ENCODE results near the gene CHTF8.
"Not testable (repeated sequence)": the region's sequence is repeated elsewhere in the genome, so short reads cannot be mapped to it uniquely, and the experiment has no call there.

CHTF8 gene

DNA sequence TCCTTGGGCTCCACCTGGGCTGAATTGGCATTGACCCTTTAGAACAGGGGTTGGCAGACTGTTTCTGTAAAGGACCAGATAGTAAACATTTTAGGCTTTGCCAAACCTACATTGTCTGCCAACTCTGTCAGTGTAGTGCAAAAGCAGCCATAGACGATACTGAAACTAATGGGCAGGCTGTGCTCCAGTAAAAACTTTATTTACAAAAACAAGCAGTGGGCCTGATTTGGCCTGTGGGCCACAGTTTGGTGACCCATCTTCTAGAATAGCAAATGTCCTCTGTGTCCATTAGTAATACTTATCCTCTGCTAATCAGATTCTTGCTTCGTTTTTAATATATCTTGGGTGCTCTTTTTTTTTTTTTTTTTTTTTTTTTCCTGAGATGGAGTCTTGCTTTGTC lies 6.2 kb upstream of the CHTF8 start:
- DNase-seq (ENCODE audit: low read depth in 2 of 2) = no peak

GRCh38 chr16:69133373-69133954 lies 1.1 kb upstream of the CHTF8 start:
- DNase-seq (ENCODE audit: low read depth in 2 of 2) = no peak

DNA sequence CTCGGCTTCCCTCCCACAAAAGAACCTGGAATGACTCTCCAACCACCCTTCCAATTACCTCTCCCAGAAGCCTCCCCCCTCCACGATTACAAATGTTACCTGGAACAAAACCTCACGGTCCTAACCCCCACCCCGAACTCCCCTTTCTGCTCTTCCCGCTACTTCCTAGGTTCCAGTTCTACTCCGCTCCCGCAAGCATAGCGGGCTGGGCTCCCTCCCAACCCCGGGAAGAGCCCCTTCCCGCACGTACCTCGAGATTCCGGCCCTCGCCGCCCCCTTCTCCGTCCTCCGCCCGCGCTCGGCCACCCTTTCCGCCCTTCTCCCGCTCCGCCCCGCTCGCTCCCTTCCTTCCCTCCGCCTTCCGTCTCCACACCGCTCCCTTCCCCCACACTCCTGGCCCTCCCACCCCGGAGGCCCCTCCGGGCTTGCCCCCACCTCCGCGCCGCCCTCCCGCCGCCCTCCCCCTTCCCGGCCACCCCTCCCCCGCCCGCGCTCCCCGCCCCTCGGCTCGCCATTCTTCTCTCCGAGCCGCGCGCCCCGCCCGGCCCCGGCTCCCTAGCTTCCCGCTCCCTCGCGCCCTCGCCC lies 457 bp downstream of the CHTF8 start:
- peak; percentile 22 to 59 for DNase-seq (ENCODE audit: low read depth in 2 of 2)

GRCh38 chr16:69131167-69131838 lies 1.1 kb downstream of the CHTF8 start:
- DNase-seq (ENCODE audit: low read depth in 2 of 2) = no peak

- DNase-seq (ENCODE audit: low read depth in 2 of 2) = no peak
Observed at GRCh38 chr16:69130461-69130860, 1.9 kb downstream of the CHTF8 start.

GRCh38 chr16:69127966-69128510 lies 4.3 kb downstream of the CHTF8 start:
- no peak for DNase-seq (ENCODE audit: low read depth in 2 of 2)

DNA sequence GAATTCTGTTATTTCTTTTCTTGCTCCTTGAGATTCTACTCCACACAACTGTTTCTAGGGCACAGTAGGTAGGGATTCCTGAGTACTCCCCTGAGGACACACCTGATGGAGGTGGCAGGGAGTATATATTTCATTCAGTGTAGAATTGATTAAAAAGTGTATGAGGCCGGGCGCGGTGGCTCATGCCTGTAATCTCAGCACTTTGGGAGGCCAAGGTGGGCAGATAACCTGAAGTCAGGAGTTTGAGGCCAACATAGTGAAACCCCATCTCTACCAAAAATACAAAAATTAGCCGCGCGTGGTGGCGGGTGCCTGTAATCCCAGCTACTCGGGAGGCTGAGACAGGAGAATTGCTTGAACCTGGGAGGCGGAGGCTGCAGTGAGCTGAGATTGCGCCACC lies 5.6 kb downstream of the CHTF8 start:
- DNase-seq (ENCODE audit: low read depth in 2 of 2) = not testable (repeated sequence)

GRCh38 chr16:69126221-69126620 lies 6.2 kb downstream of the CHTF8 start:
- DNase-seq (ENCODE audit: low read depth in 2 of 2) = no peak

DNA sequence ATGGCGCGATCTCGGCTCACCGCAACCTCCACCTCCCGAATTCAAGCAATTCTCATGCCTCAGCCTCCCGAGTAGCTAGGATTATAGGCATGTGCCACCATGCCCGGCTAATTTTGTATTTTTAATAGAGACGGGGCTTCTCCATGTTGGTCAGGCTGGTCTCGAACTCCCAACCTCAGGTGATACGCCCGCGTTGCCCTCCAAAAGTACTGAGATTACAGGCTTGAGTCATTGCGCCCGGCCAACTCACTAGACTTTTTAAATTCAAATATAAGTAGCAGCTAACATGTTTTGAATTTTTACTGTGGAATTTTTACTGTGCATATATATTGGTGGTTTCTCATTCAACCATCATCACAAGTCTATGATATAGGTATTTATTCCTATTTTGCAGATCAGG lies 7.4 kb downstream of the CHTF8 start:
- DNase-seq (ENCODE audit: low read depth in 2 of 2) = not testable (repeated sequence)

DNA sequence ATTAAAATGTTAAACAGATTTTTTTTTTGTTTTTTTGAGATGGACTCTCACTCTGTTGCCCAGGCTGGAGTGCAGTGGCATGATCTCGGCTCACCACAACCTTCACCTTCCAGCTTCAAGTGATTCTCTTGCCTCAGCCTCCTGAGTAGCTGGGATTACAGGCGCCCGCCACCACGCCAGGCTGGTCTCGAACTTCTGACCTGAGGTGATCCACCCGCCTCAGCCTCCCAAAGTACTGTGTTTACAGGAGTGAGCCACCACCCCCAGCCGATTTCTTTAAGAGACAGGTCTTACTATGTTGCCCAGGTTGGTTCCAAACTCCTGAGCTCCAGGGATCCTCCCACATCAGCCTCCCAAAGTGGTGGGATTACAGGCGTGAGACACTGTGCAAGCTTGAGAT lies 8.0 kb downstream of the CHTF8 start:
- not testable (repeated sequence) for DNase-seq (ENCODE audit: low read depth in 2 of 2)

DNA sequence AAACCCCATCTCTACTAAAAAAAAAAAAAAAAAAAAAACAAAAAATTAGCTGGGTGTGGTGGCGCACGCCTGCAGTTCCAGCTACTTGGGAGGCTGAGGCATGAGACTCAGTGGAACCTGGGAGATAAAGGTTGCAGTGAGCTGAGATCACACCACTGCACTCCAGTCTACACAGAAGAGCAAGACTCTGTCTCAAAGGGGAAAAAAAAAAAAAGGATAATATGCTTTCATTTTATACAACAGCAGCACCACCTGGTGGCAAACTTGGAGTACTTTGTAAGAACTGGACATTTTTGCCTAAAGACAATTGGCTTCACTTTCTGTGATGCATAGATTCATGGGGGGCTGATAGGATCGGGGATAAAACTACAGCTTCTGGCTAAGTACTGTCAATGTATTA lies 8.5 kb downstream of the CHTF8 start:
- DNase-seq (ENCODE audit: low read depth in 2 of 2) = peak; percentile 21 to 25

DNA sequence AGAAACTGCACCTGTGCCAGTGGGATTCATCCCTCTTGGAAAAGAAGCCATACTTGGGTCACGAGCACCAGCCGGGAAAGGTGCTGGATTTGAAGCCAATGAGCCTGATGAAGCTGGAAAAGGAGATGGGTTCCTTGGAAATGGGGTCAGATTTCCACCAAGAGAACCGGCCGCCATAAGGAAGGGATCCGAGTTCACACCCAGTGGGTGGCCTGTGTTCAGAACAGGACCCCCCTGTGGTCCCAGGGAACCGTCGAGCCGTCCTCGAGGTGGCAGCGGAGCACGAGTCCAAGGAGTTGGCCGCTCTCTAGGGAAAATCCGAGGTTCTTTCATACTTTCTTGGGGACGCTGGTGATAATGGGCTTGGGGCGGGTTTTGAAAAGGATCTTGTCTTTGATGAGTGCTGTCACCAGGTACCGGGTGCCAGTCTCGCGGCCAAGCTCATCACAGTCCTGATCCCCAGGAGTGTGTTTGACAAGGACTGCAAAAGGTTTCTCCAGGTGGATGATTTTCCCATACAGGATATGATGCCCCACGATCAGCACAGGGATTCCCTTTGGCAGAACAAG lies 12.2 kb downstream of the CHTF8 start:
- DNase-seq (ENCODE audit: low read depth in 2 of 2) = no peak

- DNase-seq (ENCODE audit: low read depth in 2 of 2) = no peak
Observed at GRCh38 chr16:69119536-69119935, 12.9 kb downstream of the CHTF8 start.

DNA sequence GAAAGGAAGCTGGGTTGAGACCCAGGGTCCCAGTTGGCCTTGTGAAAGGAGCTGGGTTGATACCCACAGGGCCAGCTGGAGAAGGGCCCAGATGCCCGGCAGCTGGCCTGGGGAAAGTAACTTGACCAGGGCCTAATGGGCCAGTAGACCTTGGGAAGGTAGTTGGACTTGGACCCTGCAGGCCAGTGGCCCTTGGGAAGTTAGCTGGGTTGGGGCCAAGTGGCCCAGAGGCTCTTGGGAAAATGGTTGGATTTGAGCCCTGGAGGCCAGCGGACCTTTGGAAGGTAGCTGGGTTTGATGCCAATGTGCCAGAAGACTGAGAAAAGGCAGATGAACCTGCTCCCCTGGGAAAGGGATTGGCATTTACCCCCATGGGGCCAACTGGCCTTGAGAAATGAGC lies 13.4 kb downstream of the CHTF8 start:
- no peak for DNase-seq (ENCODE audit: low read depth in 2 of 2)

GRCh38 chr16:69118468-69118867 lies 13.9 kb downstream of the CHTF8 start:
- no peak for DNase-seq (ENCODE audit: low read depth in 2 of 2)

DNA sequence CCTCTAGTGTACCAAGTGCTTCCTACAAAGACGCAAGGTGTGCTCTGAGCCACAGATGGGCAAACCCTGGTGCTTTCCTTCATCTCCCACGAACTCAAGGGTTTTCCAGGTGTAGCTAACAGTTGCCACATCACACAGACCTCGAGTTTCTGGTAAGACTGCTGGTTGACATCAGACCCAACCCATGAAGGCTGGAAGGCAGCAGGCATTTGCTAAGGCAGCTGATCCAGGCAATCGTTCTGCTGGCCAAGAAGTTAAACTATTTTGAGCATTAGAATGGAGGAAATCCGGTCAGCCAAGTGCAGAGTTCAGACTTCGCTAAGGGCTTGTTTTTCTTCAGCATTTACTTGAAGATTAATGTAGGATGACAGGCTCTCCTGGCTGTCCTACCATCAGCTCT lies 15.5 kb downstream of the CHTF8 start:
- DNase-seq (ENCODE audit: low read depth in 2 of 2) = no peak

DNA sequence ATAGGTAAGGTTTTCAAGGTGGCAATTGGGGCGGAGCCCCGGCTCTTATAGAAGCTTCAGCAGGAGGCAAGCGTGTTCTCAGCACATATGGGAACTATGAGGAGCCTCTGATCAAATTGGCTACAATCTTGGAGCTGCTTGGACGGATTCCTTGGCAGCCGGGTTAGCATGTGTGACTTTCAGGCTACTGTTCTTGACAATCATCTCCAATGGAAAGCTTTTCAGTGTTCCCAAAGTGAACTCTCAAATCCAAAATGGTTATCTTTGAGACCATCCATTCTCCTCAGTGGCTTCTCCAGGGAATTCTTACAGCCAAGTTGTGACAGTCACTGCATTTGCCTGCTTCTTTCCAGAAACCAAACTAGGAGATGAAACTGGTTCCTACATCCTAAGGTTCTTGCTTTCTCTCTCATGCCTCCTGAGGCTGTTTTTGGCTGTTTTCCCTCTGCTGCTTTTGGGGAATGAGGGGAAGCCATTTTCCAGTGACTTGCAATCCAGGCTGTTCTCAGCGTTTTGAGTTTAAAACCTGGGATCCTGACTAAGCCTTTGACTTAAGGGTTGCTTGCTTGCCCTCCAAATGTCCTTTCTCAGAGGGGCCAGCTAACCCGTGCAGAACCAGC lies 16.0 kb downstream of the CHTF8 start:
- no peak for DNase-seq (ENCODE audit: low read depth in 2 of 2)

DNA sequence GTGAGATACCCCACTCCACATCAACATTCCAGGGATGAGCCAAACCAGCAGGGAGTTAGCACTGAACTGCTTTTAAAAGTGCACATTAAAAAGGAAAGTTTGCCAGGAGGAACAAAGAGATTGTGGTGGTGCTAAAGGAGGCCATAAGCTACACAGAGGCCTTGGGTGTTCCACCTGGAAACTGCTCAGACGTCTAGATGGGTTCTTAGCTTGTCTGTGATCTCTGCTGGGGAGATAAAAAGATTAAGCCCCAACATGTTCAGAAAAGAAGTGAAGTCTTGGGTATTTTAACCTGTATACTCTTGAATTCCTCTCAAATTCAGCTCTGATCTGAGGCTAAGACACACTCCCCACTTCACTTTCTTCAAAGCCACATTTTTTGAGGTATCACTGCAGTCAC lies 16.6 kb downstream of the CHTF8 start:
- no peak for DNase-seq (ENCODE audit: low read depth in 2 of 2)

DNA sequence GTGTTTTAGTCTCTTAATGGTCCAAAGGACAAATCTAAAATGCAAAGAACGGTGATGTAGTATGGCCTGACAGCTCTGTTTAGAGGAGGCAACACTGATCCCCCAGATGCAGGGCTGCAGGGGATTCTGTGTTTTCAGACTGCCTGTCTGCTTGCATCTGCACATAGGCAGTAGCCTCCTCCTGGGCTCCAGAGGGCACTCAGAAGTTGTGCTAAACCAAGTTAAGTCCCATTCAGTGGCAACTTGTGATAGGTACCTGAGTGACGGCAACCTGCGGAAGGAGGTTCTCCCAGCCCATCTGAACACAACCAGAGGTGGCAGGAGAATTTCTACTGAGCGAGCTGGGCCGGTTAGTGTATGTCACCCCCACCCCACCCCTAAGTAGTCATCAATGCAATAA lies 17.0 kb downstream of the CHTF8 start:
- no peak for DNase-seq (ENCODE audit: low read depth in 2 of 2)

GRCh38 chr16:69114976-69115355 lies 17.4 kb downstream of the CHTF8 start:
- DNase-seq (ENCODE audit: low read depth in 2 of 2) = no peak

- DNase-seq (ENCODE audit: low read depth in 2 of 2) = no peak
Observed at GRCh38 chr16:69114346-69114975, 17.9 kb downstream of the CHTF8 start.

GRCh38 chr16:69113216-69113615 lies 19.2 kb downstream of the CHTF8 start:
- no peak for DNase-seq (ENCODE audit: low read depth in 2 of 2)
